ENCODE data around the gene GNPTG.

Gene GNPTG

DNA sequence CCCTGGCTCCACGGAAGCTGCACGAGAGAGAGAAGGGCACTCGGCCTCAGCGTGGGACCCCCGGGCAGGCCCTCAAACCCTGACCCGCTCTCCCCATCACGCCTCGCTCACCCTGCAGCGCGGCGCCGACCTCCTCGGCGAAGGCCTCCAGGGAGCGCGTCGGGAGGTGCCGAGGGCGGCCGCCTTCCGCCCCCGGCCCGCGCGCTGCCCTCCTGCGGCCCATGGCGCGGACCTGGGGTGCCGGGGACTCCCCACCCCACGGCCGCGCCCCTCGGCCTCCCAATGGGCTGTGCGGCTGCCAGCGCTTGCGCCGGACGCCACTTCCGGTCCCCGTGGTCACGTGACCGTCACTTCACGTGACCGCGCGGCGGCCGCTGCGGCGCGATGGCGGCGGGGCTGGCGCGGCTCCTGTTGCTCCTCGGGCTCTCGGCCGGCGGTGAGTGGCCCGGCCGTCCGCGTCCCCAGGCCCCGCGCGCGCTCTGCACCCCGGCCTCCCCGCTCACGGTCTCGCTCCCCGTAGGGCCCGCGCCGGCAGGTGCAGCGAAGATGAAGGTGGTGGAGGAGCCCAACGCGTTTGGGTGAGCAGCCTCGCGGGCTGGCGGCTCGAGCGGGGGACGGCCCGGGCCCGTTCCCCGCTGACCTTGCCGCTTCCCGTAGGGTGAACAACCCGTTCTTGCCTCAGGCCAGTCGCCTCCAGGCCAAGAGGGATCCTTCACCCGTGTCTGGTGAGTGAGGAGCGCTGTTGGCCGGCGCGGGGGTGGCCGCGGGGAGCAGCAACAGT, at the start of gene GNPTG, which contains the start of gene TSR3:
TSS of gene GNPTG (plus strand) at position 350 of the 781 bp plus-strand sequence. CDS start at position 385, 35 bp downstream.
TSS of gene TSR3 (minus strand) at position 297 of the 781 bp plus-strand sequence. CDS start at position 223, 74 bp downstream.
- peak; percentile 42 for DNase-seq (ENCODE audit: extremely low read depth, low read depth)
- H3K4me3 ChIP-seq (replicated peaks; ENCODE audit: low read depth, low read length), result peak within 1 kb of the TSS; percentile 96
- TF ChIP-seq CTCF (IDR thresholded peaks at IDR 0.05; ENCODE audit: low read depth, low read length, missing control alignments), result no peak

DNA sequence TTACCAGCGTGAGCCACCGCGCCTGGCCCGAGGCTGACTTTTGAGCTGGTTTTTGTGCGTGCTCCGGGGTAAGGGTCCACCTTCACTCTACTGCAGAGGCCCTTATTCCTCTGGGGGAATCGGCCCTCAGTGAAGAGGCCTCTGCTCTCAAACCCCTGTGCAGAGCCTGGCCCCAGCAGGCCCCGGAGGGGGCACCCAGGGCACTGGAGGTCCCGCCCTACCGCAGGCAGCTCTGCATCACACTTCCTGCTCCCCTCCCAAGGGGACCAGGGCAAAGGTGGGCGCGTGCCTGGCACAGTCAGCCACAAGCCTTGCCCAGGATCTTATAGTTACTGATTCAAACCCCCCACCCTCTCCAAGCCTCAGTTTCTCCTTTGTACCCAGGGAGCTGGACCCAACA, 45.9 kb upstream of the GNPTG start:
- TF ChIP-seq CTCF (IDR thresholded peaks at IDR 0.05; ENCODE audit: low read depth, low read length, missing control alignments), result no peak
- no peak for DNase-seq (ENCODE audit: extremely low read depth, low read depth)
- no peak overlapping the region for H3K4me3 ChIP-seq (replicated peaks; ENCODE audit: low read depth, low read length)

- TF ChIP-seq CTCF (IDR thresholded peaks at IDR 0.05; ENCODE audit: low read depth, low read length, missing control alignments), result no peak
- no peak for DNase-seq (ENCODE audit: extremely low read depth, low read depth)
- no peak overlapping the region for H3K4me3 ChIP-seq (replicated peaks; ENCODE audit: low read depth, low read length)
Observed at GRCh38 chr16:1306334-1306733, 45.4 kb upstream of the GNPTG start.

DNA sequence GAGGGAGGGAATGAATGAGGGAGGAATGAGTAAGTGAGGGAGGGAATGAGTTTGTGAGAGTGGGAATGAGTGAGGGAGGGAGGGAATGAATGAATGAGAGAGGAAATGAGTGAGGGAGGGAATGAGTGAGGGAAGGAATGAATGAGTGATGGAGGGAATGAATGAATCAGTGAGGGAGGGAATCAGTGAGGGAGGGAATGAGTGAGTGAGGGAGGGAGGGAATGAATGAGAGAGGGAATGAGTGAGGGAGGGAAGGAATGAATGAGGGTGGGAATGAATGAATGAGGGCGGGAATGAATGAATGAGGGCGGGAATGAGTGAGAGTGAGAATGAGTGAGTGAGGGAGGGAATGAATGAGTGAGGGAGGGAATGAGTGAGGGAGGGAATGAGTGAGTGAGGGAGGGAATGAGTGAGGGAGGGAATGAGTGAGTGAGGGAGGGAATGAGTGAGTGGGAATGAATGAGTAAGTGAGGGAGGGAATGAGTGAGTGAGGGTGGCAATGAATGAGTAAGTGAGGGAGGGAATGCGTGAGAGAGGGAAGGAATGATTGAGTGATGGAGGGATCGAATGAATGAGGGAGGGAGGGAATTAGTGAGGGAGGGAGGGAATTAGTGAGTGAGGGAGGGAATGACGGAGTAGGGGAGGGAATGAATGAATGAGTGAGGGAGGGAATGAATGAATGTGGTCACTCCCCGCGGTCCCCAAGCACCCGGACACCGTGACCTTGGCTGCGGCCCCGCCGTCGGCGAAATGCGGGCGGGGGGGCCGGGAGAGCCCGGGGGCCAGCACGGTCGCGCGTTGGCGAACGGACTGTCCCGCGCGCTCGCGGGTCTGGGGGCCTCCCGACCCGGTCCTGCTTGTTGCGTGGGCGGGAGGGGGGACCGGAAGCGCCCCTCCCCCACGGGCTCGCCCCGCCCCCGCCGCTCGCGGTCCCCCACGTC, 43.4 kb upstream of the GNPTG start:
- H3K4me3 ChIP-seq (replicated peaks; ENCODE audit: low read depth, low read length), result peak overlapping the region; percentile 54
- TF ChIP-seq CTCF (IDR thresholded peaks at IDR 0.05; ENCODE audit: low read depth, low read length, missing control alignments), result no peak
- no peak for DNase-seq (ENCODE audit: extremely low read depth, low read depth)

GRCh38 chr16:1308977-1309885, 42.5 kb upstream of the GNPTG start, which contains the start of gene UBE2I:
UBE2I (plus strand) TSS chr16:1309636; CDS start chr16:1314031, 4,395 bp downstream.
- peak; percentile 97 for DNase-seq (ENCODE audit: extremely low read depth, low read depth)
- H3K4me3 ChIP-seq (replicated peaks; ENCODE audit: low read depth, low read length), result peak within 1 kb of the TSS; percentile 75
- no peak for TF ChIP-seq CTCF (IDR thresholded peaks at IDR 0.05; ENCODE audit: low read depth, low read length, missing control alignments)
